HG02759 (cell line): ENCODE measurements around the gene MYOM3.

Source experiments
- ATAC-seq: cut with Tn5 transposase; IDR thresholded peaks from one replicate; pipeline ENCODE4 v1.9.1; 2021; ENCODE audit warnings: mild to moderate bottlenecking, moderate library complexity; ENCODE audit not compliant: unreplicated experiment

The MYOM3 gene

GRCh38 chr1:24007079-24007478 lies 104.9 kb downstream of the MYOM3 start:
- no peak for ATAC-seq
